GM08714 (cell line): ENCODE data around the gene ADAMTSL4.
A peak's percentile ranks its signal among the peaks of the same experiment; 100 is the strongest.

Experiments used
- H3K4me3 ChIP-seq: fragments of 200-500 bp; sonication (Bioruptor generic); 2 replicates; pipeline ENCODE4 v1.5.1; 2014; ENCODE audit warnings: mild to moderate bottlenecking, low read length, inconsistent platforms
- ZNF274 ChIP-seq: IDR thresholded peaks from 2 replicates; pipeline ENCODE4 v1.6.1; 2012; ENCODE audit warnings: mild to moderate bottlenecking, low read depth, low read length

Gene ADAMTSL4

DNA sequence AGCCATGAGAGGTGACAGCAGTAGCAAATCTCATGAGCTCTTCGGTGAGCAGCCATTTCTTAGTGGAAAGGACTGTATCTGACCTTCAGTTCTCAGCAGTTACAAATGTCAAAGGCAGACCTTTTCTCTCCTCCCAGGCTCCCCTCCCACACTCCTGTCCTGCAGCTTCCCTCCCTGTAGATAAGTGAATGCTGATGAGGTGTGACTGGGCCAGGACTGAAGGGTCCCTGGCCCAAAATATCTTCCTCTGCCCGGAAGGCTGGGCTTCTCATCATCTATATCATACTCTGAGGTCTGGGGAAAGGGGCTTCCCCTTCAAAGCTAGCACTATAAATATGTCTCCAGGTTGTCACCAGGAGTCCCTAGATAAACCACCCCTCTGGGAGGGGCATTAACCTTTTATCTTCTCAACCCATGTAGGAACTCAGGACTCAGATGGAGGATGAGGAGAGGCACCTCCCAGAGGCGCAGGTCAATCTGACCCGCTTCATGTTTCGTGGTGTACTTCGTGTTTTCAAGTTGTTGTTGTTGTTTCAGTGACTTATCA, 3.6 kb upstream of the ADAMTSL4 start:
- no peak overlapping the region for H3K4me3 ChIP-seq
- TF ChIP-seq ZNF274: no peak

DNA sequence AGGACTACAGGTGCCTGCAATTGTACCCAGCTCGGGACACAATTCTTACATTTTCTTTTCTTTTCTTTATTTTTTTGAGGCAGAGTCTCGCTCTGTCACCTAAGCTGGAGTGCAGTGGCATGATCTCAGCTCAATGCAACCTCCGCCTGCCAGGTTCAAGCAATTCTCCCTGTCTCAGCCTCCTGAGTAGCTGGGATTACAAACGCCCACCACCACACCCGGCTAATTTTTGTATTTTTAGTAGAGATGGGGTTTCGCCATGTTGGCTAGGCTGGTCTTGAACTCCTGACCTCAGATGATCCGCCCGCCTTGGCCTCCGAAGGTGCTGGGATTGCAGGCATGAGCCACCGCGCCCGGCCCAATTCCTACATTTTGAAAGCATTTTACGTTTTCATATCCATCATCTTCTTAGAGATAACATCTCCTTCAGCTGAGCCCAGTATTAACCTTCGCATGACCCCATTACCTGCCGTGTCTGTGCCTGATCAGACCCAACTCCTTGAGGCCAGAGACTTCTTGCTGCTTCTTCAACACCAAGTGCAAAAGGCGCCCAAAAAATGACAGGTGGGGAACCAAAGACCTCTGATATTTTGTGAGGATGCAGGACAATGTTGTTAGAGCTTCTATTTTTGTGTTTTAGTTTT, 2.8 kb upstream of the ADAMTSL4 start:
- H3K4me3 ChIP-seq: no peak overlapping the region
- TF ChIP-seq ZNF274: no peak

DNA sequence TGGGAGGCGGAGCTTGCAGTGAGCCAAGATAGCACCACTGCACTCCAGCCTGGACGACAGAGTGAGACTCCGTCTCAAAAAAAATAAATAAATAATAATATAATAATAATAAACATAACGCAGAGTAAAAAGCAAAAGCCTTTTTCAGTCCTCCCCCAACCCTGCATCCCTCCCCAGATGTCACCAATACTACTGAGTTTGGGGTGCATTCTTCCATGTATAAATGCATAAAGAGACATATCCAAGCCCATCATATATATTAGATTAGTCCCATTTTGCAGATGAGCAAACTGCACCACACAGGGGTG, 930 bp upstream of the ADAMTSL4 start:
- no peak for TF ChIP-seq ZNF274
- H3K4me3 ChIP-seq: peak overlapping the region; percentile 53; the same call in 1 of the 2 replicates

DNA sequence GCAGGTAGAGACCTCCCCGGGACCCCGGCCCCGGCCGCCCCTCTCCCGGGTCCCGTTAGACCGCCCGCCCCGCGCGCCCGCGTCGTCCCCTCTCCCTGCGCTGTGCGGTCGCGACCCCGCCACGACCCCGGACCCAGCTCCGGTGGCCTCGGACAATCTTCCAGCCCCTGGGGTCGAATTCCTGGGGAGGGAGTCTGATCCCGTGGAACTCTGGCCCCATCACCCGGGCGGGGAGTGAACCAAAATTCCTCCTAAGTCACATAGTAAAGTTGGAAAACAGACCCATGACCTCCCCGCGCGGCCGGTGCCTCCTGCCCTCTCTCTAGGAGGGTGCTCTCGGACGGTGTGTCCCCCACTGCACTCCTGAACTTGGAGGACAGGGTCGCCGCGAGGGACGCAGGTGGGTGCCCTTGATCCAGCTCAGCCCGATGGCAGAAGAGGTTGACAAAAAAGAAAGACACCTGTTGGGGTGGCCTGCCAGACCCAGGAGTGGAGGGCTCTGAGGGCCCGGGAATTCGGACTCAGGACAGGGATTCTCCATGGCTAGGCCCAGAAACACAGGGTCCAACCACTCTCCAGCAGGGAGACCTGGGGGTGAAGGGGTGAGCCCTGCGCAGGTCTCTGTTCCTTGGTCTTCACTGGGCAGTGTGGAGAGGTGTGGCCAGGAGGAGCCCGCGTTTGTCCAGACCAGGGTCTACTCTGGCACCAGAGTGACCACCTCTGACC, 451 bp downstream of the ADAMTSL4 start:
- peak overlapping the region; percentile 10; the same call in 1 of the 2 replicates for H3K4me3 ChIP-seq
- TF ChIP-seq ZNF274: no peak

DNA sequence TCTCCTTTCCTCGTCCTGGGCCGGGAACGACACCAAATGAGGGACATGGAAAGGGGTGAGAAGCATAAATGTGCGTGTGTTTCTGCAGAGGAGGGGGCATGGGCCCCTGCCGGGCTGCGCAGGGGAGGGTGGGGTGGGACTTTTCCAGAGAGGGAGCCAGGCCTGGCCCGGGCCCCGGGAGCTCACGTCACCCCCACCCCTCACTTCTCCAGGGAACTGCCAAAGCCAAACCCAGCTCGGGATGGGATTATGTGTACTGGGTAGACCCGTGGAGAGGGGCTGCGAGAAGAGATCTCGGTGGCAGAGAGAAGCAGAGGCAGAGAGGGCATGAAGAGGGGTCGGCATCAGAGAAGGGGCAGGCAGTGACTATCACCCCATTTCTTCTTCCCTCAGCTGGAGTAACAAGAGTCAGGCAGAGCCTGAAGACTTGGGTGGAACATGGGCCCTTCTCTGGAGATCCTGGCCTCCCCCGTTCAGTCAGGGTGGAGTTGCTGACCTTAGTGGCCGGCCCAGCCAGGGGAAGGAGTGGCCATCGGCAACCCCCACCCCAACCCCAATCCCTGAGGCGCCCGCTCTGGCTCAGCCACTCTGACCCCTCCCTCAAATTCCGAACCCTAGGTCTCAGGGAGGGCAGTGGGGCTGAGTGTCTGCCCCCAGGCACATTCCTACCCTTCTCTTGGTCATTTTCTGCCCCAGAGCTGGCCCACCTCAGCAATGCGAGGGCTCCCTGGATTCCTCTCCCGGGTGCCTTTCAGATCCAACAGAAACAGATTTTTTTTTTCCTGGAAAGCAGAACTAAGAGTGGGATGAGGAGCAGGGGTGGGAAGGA, 1.2 kb downstream of the ADAMTSL4 start:
- no peak overlapping the region for H3K4me3 ChIP-seq
- TF ChIP-seq ZNF274: no peak

DNA sequence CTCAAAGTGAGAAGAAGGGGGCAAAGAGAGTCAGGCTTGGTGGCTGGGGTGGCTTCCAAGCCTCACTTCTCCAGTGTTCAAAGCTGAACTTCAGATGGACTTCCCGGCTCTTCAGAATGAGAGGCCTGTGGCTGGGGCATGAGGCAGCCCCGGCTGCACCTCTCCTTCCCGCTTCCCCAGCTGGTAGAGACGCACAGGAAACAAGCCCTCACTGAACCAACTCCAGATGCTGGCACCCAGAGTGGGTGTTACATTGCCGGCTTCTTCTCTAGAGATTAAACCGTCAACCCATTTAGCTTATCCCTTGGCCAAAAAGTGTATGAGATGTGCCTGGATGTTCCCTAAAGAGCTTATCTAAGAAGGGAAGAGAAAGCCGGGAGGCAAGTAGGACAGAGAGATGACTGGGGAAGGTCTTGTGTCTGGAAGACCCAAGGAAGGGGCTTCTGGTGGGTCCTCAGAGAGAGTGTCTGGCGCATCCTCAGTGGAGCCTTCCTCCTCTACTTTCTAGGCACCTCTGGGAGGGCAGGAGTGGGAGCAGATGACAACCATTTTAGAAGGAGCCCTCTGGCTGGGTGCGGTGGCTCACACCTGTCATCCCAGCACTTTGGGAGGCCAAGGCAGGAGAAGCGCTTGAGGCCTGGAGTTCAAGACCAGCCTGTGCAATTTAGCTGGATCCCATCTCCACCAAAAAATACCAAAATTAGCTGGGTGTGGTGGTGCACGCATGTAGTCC, 2.0 kb downstream of the ADAMTSL4 start:
- H3K4me3 ChIP-seq: no peak overlapping the region
- no peak for TF ChIP-seq ZNF274

DNA sequence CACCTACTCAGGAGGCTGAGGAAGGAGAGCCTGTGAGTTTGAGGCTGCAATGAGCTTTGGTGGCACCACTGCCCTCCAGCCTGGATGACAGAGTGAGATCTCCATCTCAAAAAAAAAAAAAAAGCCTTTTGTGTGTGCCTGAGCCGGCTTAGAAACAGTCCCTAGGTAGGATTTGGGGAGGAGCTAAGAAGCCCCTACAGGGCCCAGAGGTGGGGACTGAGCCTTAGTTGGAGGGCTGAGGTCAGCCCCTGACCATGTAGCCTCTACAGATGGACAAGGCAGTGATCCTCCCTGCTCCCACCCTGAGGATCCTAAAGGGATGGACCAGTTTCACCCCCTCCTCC, 2.5 kb downstream of the ADAMTSL4 start:
- H3K4me3 ChIP-seq: no peak overlapping the region
- no peak for TF ChIP-seq ZNF274

DNA sequence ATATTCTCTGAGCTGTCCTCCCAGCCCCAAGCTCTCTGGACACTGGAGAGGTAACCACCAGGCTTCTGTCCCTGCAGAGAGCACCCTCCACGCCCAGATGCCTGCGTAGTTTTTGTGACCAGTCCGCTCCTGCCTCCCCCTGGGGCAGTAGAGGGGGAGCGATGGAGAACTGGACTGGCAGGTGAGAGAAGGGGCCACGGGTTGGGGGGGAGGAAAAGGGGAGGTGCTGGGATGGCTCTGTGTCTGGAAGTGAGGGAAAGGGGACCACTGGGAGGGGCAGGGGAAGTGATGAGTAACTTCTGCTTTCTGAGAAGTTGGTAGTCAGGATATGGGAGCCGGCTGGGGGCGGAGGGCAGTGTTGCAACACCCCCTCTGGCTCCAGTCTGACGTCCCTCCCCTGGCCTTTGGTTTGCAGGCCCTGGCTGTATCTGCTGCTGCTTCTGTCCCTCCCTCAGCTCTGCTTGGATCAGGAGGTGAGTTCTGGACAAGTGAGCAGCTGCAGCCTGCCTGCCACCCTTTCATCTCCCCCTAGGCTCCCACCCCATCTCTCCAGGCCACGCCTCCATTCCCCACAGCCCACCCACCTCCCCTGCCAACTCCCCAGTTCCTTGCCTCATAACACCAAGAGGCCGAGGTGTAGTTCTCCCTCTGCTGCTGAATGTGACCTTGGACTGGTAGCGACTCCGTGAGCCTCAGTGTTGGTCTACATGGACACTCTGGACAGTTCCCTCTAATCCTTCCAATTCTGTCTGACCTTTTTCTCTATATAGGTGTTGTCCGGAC, 3.1 kb downstream of the ADAMTSL4 start:
- no peak overlapping the region for H3K4me3 ChIP-seq
- TF ChIP-seq ZNF274: no peak

DNA sequence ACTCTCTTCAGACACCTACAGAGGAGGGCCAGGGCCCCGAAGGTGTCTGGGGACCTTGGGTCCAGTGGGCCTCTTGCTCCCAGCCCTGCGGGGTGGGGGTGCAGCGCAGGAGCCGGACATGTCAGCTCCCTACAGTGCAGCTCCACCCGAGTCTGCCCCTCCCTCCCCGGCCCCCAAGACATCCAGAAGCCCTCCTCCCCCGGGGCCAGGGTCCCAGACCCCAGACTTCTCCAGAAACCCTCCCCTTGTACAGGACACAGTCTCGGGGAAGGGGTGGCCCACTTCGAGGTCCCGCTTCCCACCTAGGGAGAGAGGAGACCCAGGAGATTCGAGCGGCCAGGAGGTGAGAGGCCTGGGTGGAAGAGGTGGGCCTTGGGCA, 3.7 kb downstream of the ADAMTSL4 start:
- no peak overlapping the region for H3K4me3 ChIP-seq
- TF ChIP-seq ZNF274: no peak

DNA sequence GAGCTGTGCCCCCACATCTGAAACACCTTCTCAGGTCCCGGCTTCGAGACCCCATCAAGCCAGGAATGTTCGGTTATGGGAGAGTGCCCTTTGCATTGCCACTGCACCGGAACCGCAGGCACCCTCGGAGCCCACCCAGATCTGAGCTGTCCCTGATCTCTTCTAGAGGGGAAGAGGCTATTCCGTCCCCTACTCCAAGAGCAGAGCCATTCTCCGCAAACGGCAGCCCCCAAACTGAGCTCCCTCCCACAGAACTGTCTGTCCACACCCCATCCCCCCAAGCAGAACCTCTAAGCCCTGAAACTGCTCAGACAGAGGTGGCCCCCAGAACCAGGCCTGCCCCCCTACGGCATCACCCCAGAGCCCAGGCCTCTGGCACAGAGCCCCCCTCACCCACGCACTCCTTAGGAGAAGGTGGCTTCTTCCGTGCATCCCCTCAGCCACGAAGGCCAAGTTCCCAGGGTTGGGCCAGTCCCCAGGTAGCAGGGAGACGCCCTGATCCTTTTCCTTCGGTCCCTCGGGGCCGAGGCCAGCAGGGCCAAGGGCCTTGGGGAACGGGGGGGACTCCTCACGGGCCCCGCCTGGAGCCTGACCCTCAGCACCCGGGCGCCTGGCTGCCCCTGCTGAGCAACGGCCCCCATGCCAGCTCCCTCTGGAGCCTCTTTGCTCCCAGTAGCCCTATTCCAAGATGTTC, 4.3 kb downstream of the ADAMTSL4 start:
- H3K4me3 ChIP-seq: no peak overlapping the region
- no peak for TF ChIP-seq ZNF274

DNA sequence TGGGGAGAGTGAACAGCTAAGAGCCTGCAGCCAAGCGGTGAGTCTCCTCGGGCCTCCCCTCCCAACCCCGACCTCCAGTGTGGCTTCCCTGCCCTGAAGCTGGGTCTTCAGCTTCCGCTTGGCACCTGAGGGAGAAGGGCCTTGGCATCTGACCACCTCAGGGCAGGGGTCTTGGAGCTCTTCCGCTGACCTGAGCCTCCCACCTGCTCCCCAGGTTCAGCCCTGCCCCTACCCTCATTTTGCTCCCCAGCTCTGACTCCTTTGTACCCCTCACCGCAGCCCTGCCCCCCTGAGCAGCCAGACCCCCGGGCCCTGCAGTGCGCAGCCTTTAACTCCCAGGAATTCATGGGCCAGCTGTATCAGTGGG, 4.9 kb downstream of the ADAMTSL4 start:
- no peak overlapping the region for H3K4me3 ChIP-seq
- TF ChIP-seq ZNF274: no peak

DNA sequence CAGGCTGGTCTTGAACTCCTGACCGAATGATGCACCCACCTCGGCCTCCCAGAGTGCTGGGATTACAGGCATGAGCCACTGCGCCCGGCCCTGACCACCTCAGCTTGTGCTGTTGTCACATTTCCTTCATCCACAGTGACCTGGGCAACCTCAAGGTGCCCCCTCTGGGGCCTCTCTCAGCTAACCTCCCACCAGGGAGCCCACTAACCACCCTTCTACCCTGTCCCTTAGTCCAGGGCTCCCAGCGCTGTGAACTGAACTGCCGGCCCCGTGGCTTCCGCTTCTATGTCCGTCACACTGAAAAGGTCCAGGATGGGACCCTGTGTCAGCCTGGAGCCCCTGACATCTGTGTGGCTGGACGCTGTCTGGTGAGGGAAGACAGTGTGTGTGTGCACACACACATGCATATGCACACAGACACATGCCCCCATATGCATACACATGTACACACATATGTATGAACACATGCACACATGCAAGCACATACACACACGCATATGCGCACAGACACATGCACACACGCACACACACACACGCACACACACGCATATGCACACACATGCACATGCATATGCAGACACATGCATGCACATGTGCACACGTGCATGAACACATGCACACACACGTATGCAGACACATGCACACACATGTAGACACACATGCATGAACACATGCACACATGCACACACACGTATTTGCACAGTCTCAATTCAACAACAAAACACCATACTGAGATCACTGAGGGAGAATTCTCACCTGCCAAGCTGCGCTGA, 6.2 kb downstream of the ADAMTSL4 start:
- TF ChIP-seq ZNF274: no peak
- no peak overlapping the region for H3K4me3 ChIP-seq
